NCI-H1092 (cell line): ENCODE results near the gene DHX35.
A peak's percentile ranks its signal among the peaks of the same experiment; 100 is the strongest.
"Not testable (repeated sequence)": the region's sequence is repeated elsewhere in the genome, so short reads cannot be mapped to it uniquely, and the experiment has no call there.

Source experiments
- DNase-seq: peaks from one replicate; lab custom pipeline; 2025; lab: John Stamatoyannopoulos, UW

Gene DHX35

DNA sequence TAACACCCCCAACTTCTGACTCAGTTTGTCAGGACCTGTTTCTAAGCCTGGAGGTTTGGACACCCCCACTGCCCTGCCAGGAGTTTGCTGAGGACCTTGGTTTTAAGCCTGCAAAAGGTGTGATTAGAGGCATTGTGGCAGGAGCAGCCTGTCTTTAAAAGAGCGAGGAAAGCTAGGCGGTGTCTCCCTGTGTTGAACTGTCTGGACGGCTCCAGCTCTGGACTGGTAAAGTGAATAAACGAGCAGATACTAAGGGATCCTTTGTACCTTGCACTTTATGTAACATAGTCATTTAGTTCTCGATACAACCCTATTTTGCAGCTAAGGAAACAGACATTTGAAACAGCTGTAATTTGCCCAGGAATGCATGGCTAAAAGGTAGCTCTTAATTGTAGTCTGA, 21.5 kb upstream of the DHX35 start:
- DNase-seq: no peak

DNA sequence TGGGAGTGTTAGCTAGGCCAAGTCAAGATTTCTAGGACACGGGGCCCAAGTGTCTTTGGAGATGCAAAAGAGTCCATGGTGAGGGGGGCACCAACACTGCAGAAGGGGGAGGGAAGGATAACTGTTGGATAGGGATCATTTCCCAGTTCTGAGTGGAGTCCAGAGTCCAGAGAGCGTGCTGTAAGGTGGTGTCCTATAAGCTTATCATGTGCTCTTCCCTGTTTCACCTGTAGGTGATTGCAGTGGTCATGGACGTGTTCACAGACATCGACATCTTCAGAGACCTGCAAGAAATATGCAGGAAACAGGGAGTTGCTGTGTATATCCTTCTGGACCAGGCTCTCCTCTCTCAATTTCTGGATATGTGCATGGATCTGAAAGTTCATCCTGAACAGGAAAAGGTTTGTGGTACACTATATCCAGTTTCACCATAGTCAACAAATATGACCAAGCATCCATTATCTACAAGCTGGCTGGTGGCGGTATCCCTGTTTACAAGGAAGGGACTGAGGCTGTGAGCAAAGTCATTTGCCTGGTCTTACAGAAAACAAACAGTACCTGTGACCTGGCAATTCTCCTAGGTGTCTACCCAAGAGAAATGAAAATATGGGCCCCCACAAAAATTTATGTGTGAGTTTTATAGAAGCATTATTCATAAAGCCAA, 20.3 kb upstream of the DHX35 start:
- DNase-seq: no peak

DNA sequence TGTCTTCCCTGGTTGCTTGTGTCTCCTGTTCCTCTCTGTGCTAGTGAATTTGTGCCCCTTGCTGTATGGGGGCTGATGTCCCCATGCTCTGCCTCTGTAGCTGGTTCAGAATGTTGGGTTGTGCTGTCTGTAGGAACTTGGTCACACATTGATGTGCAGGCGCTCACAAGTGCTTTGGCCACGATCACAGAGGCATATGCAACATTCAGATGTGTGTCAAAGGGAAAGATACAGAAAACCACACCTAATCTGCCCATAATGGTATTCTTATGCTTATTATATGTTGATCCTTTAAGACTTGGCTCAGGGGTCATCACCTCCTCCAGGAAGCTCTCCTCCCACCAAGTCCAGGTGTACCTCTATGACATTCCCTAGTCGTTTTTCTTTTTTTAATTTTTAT, 17.1 kb upstream of the DHX35 start:
- DNase-seq: no peak

GRCh38 chr20:38946836-38947235, 15.3 kb upstream of the DHX35 start:
- DNase-seq: no peak

GRCh38 chr20:38947931-38948362, 14.2 kb upstream of the DHX35 start:
- no peak for DNase-seq

GRCh38 chr20:38950254-38950653, 11.9 kb upstream of the DHX35 start:
- DNase-seq: no peak

DNA sequence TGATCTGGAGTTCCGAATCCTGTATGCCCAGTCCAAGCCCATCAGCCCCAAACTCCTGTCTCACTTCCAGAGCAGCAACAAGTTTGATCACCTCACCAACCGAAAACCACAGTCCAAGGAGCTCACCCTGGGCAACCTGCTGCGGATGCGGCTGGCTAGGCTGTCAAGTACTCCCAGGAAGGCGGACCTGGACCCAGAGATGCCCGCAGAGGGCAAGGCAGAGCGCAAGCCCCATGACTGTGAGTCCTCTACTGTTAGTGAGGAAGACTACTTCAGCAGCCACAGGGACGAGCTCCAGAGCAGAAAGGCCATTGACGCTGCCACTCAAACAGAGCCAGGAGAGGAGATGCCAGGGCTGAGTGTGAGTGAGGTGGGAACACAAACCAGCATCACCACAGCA, 10.5 kb upstream of the DHX35 start:
- no peak for DNase-seq

GRCh38 chr20:38952153-38952552, 10.0 kb upstream of the DHX35 start:
- DNase-seq: no peak

GRCh38 chr20:38953630-38954340, 8.4 kb upstream of the DHX35 start:
- no peak for DNase-seq

DNA sequence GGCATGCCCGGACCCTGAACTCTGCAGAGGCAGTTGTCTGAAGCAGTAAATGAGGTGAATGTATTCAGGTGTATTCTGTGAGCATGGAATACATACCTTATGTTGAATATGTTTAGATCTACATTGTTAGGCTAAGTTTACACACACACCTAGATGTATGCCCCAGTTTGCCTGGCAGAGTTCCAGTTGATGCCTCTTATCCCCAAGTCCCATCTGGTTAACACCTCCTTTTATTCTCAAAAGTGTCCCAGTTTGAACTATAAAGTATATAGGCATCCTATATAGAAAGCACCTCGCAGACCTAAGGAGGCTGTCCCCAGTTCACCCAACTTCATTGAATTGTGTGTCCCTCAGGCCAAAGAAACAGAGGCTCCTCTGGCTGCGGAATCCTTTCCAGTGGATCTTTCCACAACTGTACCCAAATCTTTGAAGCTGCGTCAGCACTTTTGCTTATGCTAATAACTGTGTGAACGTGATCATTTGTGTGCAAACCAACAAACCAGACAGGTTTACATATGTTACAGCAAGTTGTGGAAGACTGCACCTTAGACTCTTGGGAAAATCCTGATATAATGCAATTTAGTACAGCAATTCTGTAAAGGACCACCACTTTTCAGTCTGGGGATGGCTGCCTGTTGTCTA, 4.8 kb upstream of the DHX35 start:
- no peak for DNase-seq

DNA sequence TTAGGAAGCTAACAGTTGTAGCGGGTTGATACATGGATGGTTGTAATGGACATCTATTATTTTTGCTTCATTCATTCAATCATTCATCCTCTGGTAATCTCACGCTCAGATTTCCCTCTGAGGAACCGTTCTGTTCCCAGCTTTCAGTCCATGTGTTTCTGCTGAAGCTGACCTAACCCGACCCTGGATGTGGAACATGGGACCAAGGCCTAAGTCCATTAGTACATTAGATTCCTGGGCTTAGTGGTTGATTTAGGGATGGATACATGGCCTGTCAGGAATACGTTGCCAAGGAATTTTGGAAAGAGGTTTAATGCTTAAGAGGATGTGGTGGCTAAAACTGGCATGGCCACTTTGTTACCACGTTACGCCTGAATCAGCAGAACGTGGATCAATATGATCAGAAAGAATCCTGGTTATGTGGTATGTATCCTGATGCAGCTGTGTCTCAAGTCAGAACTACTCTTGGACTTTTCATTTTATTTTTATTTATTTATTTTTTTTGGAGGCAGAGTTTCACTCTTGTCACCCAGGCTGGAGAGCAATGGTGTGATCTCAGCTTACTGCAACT, 4.1 kb upstream of the DHX35 start:
- no peak for DNase-seq

GRCh38 chr20:38960187-38960687, 1.9 kb upstream of the DHX35 start:
- DNase-seq: not testable (repeated sequence)

DNA sequence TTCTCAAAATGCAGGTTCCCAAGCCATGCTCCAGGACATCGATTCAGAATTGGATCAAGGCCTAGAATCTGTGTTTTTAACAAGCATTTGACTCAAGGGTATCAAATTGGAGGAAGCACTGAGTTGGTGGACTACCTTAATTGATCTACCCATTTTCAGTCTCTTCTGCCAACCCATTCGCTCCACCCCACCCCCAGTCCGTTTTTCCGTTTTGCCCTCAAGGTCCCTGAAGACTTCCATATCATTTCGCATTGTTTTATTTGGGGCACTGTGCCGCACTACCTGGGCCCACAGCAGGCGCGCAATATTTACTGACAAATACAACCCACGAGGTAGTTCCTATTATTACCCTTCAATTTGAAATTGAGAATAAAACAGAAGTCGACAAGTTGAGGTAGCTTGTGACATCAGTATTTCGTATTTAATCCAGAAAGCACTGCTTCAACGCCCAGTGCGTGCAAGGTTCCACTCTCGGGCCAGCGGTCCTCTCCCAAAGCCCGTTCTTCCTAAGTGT, 557 bp upstream of the DHX35 start:
- peak; percentile 11 for DNase-seq

GRCh38 chr20:38962928-38963401, 821 bp downstream of the DHX35 start:
- no peak for DNase-seq

- DNase-seq: no peak
Measured at GRCh38 chr20:38963745-38964144, 1.6 kb downstream of the DHX35 start.

GRCh38 chr20:38965264-38965663, 3.1 kb downstream of the DHX35 start:
- DNase-seq: no peak

- DNase-seq: no peak
Measured at GRCh38 chr20:38968090-38968489, 5.9 kb downstream of the DHX35 start.

DNA sequence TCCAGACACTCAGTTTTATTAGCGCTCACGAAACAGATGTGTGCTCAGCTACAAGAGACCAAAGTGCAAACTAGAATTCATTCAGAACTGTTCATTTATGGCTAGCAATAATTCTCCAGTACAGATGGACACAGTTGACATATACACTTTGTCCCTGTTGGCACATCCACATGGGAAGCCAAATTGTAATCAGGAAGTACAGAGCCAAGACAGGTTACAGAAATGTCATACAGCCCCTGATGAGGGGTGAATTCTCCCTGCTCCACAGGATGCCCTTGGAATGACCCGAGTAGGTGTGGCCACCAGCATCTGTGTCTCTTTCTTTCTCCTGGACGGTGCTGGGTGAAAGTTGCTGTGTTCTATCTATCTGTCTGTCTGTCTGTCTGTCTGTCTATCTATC, 7.6 kb downstream of the DHX35 start:
- no peak for DNase-seq

- no peak for DNase-seq
Measured at GRCh38 chr20:38970302-38970701, 8.2 kb downstream of the DHX35 start.

DNA sequence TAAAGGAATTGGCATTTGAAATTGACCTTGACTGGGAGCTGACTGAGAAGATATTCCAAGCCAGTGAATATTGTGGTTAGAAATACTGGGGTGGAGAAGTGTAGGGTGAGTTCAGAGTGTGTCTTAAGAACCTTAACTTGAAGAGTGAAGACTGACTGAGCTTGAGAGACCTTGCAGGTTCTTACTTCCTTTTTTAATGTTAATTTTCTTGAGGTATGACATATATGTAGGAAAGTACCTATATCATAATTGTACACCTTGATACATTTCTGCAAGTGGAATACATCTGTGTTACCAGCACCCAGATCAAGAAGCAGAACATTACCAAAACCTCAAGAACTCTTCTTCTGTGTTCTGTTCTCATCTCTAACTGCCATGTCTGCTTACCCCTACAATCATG, 11.0 kb downstream of the DHX35 start:
- no peak for DNase-seq

DNA sequence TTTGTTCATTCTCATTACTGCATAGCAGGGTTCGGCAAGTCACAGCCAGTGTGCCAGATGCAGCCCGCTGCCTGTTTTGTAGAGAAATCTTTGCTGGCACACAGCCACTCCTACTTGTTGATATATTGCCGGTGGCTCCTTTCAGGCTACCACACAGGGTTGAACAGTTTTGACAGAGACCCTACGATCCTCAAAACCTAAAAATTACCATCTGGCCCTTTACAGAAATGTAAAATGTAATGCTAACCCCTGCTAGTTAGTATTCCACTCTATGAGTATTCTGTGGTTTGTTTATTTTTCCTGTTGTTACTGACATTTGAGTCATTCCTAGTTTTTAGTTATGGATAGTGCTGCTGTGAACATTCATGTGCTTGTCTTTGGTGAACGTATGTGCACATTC, 11.5 kb downstream of the DHX35 start:
- DNase-seq: no peak

GRCh38 chr20:38975539-38976120, 13.5 kb downstream of the DHX35 start:
- no peak for DNase-seq
